HEK293 (cell line): ENCODE results near the gene PTGES.

ENCODE experiments used
- BCL11A ChIP-seq: fragments of 450-650 bp; formaldehyde crosslinking; IDR thresholded peaks from 2 replicates; pipeline ENCODE4 v1.5.1; 2016; ENCODE audit warnings: low read depth, missing biosample characterization, missing genetic modification characterization
- PRDM1 ChIP-seq: fragments of 450-650 bp; formaldehyde crosslinking; IDR thresholded peaks from 2 replicates; pipeline ENCODE4; 2016; ENCODE audit warnings: missing biosample characterization, missing genetic modification characterization
- REPIN1 ChIP-seq: fragments of 450-650 bp; formaldehyde crosslinking; IDR thresholded peaks from 2 replicates; pipeline ENCODE4 v1.5.1; 2017; ENCODE audit warnings: missing biosample characterization, missing genetic modification characterization, low read depth
- TCF7L2 ChIP-seq: IDR thresholded peaks from 2 replicates; pipeline ENCODE4 v1.6.1; 2011; ENCODE audit warnings: low read depth, mild to moderate bottlenecking, inconsistent platforms, low read length, moderate library complexity, borderline replicate concordance
- ZBTB26 ChIP-seq: fragments of 450-650 bp; formaldehyde crosslinking; optimal IDR thresholded peaks from 2 replicates; pipeline ENCODE3; 2016; ENCODE audit warnings: missing biosample characterization, mild to moderate bottlenecking, missing genetic modification characterization
- ZBTB44 ChIP-seq: fragments of 450-650 bp; IDR thresholded peaks from 2 replicates; pipeline ENCODE4 v1.5.1; 2018; ENCODE audit warnings: missing biosample characterization, mild to moderate bottlenecking, missing genetic modification characterization
- ZNF2 ChIP-seq: fragments of 450-650 bp; formaldehyde crosslinking; IDR thresholded peaks from 2 replicates; pipeline ENCODE4 v1.5.1; 2016; ENCODE audit warnings: missing biosample characterization, missing genetic modification characterization
- ZNF24 ChIP-seq: fragments of 450-650 bp; formaldehyde crosslinking; IDR thresholded peaks from 2 replicates; pipeline ENCODE4 v1.5.1; 2016; ENCODE audit warnings: missing biosample characterization, missing genetic modification characterization
- ZNF366 ChIP-seq: fragments of 450-650 bp; formaldehyde crosslinking; conservative IDR thresholded peaks from 2 replicates; pipeline ENCODE4 v1.5.1; 2016; ENCODE audit warnings: missing biosample characterization, missing genetic modification characterization
- ZNF391 ChIP-seq: fragments of 450-650 bp; formaldehyde crosslinking; IDR thresholded peaks from 2 replicates; pipeline ENCODE4 v1.5.1; 2016; ENCODE audit warnings: low read depth, missing biosample characterization, missing genetic modification characterization, borderline replicate concordance
- ZNF398 ChIP-seq: fragments of 450-650 bp; formaldehyde crosslinking; IDR thresholded peaks from 2 replicates; pipeline ENCODE4 v1.5.1; 2017; ENCODE audit warnings: missing biosample characterization, missing genetic modification characterization
- ZNF510 ChIP-seq: fragments of 450-650 bp; formaldehyde crosslinking; IDR thresholded peaks from 2 replicates; pipeline ENCODE4 v1.5.1; 2018; ENCODE audit warnings: mild to moderate bottlenecking, missing genetic modification characterization, missing biosample characterization; ENCODE audit not compliant: insufficient replicate concordance
- ZNF585B ChIP-seq: fragments of 450-650 bp; formaldehyde crosslinking; IDR thresholded peaks from 2 replicates; pipeline ENCODE4 v1.5.1; 2016; ENCODE audit warnings: missing biosample characterization, missing genetic modification characterization
- ZNF596 ChIP-seq: fragments of 450-650 bp; IDR thresholded peaks from 2 replicates; pipeline ENCODE4 v1.5.0; 2018; ENCODE audit warnings: missing biosample characterization, mild to moderate bottlenecking, missing genetic modification characterization, moderate library complexity
- ZNF791 ChIP-seq: fragments of 450-650 bp; formaldehyde crosslinking; IDR thresholded peaks from 2 replicates; pipeline ENCODE4 v1.5.1; 2016; ENCODE audit warnings: missing biosample characterization, missing genetic modification characterization
- ZNF843 ChIP-seq: fragments of 450-650 bp; formaldehyde crosslinking; IDR thresholded peaks from 2 replicates; pipeline ENCODE4 v1.5.1; 2016; ENCODE audit warnings: missing biosample characterization, missing genetic modification characterization
- ZSCAN23 ChIP-seq: fragments of 450-650 bp; formaldehyde crosslinking; IDR thresholded peaks from 2 replicates; pipeline ENCODE4 v1.5.1; 2016; ENCODE audit warnings: missing biosample characterization, missing genetic modification characterization
- TF ChIP-seq, protein P1 (sequence below): fragments of 450-650 bp; formaldehyde crosslinking; IDR thresholded peaks from 2 replicates; pipeline ENCODE4 v1.5.1; 2016; ENCODE audit warnings: missing biosample characterization, missing genetic modification characterization
- TF ChIP-seq, protein P2 (sequence below): fragments of 450-650 bp; formaldehyde crosslinking; IDR thresholded peaks from 2 replicates; pipeline ENCODE4 v1.5.1; 2017; ENCODE audit warnings: missing biosample characterization, missing genetic modification characterization
- TF ChIP-seq, protein P3 (sequence below): fragments of 450-650 bp; formaldehyde crosslinking; IDR thresholded peaks from 2 replicates; pipeline ENCODE4 v1.5.1; 2016; ENCODE audit warnings: missing biosample characterization, missing genetic modification characterization, low read depth

PTGES gene

GRCh38 chr9:129779560-129780190 is 26.8 kb upstream of the PTGES start (continued):
- TF ChIP-seq PRDM1 = peak; percentile 82
- no peak for TF ChIP-seq ZNF596
- TF ChIP-seq ZNF585B = no peak
- TF ChIP-seq ZNF391 (tag by site-specific recombination) = no peak
- TF ChIP-seq ZNF24 = no peak
- no peak for TF ChIP-seq ZNF843 (tag by site-specific recombination)
- TF ChIP-seq ZSCAN23 (tag by site-specific recombination) = no peak
- TF ChIP-seq TCF7L2 = no peak
- TF ChIP-seq, protein P1, sequence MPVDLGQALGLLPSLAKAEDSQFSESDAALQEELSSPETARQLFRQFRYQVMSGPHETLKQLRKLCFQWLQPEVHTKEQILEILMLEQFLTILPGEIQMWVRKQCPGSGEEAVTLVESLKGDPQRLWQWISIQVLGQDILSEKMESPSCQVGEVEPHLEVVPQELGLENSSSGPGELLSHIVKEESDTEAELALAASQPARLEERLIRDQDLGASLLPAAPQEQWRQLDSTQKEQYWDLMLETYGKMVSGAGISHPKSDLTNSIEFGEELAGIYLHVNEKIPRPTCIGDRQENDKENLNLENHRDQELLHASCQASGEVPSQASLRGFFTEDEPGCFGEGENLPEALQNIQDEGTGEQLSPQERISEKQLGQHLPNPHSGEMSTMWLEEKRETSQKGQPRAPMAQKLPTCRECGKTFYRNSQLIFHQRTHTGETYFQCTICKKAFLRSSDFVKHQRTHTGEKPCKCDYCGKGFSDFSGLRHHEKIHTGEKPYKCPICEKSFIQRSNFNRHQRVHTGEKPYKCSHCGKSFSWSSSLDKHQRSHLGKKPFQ = no peak
- peak; percentile 99 for TF ChIP-seq ZNF366 (tag by site-specific recombination)
- TF ChIP-seq, protein P2, sequence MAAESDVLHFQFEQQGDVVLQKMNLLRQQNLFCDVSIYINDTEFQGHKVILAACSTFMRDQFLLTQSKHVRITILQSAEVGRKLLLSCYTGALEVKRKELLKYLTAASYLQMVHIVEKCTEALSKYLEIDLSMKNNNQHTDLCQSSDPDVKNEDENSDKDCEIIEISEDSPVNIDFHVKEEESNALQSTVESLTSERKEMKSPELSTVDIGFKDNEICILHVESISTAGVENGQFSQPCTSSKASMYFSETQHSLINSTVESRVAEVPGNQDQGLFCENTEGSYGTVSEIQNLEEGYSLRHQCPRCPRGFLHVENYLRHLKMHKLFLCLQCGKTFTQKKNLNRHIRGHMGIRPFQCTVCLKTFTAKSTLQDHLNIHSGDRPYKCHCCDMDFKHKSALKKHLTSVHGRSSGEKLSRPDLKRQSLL (tag by site-specific recombination) = no peak
- TF ChIP-seq ZNF2 (tag by site-specific recombination) = no peak
- TF ChIP-seq ZNF398 (tag by site-specific recombination) = no peak
- TF ChIP-seq ZBTB26 (tag by site-specific recombination) = no peak
- no peak for TF ChIP-seq ZBTB44
- TF ChIP-seq ZNF791 (tag by site-specific recombination) = peak; percentile 50; the same call in 1 of the 2 replicates
- TF ChIP-seq BCL11A (tag by site-specific recombination) = no peak
- no peak for TF ChIP-seq ZNF510
- TF ChIP-seq, protein P3, sequence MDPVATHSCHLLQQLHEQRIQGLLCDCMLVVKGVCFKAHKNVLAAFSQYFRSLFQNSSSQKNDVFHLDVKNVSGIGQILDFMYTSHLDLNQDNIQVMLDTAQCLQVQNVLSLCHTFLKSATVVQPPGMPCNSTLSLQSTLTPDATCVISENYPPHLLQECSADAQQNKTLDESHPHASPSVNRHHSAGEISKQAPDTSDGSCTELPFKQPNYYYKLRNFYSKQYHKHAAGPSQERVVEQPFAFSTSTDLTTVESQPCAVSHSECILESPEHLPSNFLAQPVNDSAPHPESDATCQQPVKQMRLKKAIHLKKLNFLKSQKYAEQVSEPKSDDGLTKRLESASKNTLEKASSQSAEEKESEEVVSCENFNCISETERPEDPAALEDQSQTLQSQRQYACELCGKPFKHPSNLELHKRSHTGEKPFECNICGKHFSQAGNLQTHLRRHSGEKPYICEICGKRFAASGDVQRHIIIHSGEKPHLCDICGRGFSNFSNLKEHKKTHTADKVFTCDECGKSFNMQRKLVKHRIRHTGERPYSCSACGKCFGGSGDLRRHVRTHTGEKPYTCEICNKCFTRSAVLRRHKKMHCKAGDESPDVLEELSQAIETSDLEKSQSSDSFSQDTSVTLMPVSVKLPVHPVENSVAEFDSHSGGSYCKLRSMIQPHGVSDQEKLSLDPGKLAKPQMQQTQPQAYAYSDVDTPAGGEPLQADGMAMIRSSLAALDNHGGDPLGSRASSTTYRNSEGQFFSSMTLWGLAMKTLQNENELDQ (tag by site-specific recombination) = no peak
- no peak for TF ChIP-seq REPIN1 (tag by site-specific recombination)
- TF ChIP-seq, all 188 proteins: peak for 4
